GM10248 (cell line): ENCODE measurements around the gene AFTPH.

Experiments used
- CTCF ChIA-PET: fragments of 300-600 bp; sonication (Branson Sonifier 250); formaldehyde crosslinking; extraction: SDS; loops from one replicate; lab custom pipeline; 2021; ENCODE audit warnings: antibody characterized with exemption; lab: Yijun Ruan, JAX
- POLR2A ChIA-PET: fragments of 350-650 bp; sonication (Branson Sonifier 250); formaldehyde crosslinking; extraction: SDS; loops from one replicate; lab custom pipeline; 2020; ENCODE audit warnings: antibody characterized with exemption; lab: Yijun Ruan, JAX
- DNase-seq: peaks from one replicate; pipeline ENCODE4 v3.0.0; 2012; ENCODE audit errors: extremely low spot score
- TF ChIP-seq, protein P1 (sequence below): IDR thresholded peaks from 2 replicates; pipeline ENCODE4 v1.5.1; 2012; ENCODE audit warnings: mild to moderate bottlenecking, low read depth; ENCODE audit errors: extremely low read depth, missing control alignments, control extremely low read depth

AFTPH gene

DNA sequence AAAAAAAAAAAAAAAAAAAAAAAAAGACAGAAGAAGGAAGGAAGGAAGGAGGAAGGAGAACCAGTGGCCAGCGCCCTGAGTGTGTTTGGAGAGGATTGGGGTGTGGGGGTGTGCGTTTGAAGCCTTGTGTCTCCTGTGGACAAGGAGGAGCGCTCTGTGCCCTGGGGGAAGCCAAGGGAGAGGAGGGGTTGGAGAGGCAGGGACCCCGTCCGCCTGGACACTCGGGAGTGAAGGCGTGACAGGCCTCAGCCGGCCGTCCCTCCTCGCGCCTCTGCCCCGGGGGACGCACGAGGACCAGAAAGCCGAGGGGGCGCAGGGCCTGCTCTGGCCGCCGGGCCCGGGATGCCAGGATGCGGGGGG lies 84.7 kb downstream of the AFTPH start:
- ChIA-PET CTCF (interaction anchor here (1.0 to 6.0 kb wide), 23 partner anchors 9 to 324 kb away, joined by 3 to 81 read pairs (median 7); partner anchors contain the start of genes AFTPH and SERTAD2), POLR2A (interaction anchor here (1.7 kb wide), 1 partner anchor 36 kb away, joined by 4 read pairs; no protein-coding TSS in a partner anchor)
- TF ChIP-seq, protein P1, sequence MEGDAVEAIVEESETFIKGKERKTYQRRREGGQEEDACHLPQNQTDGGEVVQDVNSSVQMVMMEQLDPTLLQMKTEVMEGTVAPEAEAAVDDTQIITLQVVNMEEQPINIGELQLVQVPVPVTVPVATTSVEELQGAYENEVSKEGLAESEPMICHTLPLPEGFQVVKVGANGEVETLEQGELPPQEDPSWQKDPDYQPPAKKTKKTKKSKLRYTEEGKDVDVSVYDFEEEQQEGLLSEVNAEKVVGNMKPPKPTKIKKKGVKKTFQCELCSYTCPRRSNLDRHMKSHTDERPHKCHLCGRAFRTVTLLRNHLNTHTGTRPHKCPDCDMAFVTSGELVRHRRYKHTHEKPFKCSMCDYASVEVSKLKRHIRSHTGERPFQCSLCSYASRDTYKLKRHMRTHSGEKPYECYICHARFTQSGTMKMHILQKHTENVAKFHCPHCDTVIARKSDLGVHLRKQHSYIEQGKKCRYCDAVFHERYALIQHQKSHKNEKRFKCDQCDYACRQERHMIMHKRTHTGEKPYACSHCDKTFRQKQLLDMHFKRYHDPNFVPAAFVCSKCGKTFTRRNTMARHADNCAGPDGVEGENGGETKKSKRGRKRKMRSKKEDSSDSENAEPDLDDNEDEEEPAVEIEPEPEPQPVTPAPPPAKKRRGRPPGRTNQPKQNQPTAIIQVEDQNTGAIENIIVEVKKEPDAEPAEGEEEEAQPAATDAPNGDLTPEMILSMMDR, result no peak
- no peak for DNase-seq

DNA sequence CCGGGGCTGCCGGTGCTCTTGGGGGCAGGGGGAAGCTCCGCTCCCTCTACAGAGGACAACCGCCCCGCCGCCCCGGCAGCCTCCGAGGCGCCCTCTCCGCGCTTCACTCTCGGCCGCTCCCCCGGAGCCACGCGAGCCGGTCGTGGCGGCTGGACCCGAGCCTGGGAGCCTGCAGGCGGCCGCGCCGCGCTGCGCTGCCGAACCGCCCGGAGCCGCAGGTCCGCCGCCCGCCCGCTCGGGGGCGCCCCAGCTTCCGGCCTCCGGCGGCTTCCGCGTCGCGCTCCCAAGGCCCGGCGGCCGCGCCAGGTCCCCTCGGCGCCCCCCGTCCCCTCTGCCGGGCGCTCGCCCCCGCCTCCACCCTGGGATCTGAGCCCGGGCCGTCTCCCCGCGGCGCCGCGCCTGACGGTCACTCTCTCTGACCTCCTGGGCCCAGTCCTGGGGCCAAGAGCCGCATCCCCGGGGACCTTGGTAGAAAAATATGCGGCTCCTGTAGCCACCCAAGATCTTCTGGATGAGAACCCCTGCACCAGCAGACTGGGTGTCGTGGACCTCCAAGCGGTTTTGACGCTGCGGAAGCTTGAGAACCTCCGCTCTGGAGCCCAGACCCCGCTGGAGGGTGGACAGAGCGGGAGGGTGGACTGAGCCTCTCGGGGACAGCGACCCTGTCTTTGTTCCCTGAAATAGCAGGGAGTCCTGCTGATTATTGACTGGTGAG lies 85.3 kb downstream of the AFTPH start:
- peak; percentile 91 for DNase-seq
- ChIA-PET CTCF (interaction anchor here (0.8 to 6.0 kb wide), 22 partner anchors 8 to 325 kb away, joined by 3 to 81 read pairs (median 6); partner anchors contain the start of genes AFTPH and SERTAD2), POLR2A (no interaction called here)
- TF ChIP-seq, protein P1, result peak; percentile 82

DNA sequence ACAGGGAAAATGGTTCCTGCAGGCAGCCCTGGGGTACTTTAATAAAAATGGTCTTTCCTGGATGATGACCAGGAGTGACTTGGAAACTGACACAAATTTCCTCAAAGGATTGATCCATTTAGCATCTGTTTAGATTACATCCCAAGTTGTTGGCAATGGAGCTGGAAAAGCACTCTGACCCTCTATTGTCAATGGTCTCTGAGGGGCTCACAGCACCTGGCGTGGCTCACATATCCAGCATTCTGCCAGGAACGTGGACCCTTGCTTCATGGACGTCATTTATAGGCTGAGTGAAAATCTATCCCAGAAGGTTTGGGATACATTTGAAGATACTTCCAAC lies 85.8 kb downstream of the AFTPH start:
- POLR2A ChIA-PET, result no interaction called here
- no peak for DNase-seq
- CTCF ChIA-PET, result interaction anchor here (0.8 to 6.0 kb wide), 18 partner anchors 8 to 325 kb away, joined by 3 to 81 read pairs (median 7); partner anchors contain the start of gene AFTPH
- TF ChIP-seq, protein P1, result no peak

DNA sequence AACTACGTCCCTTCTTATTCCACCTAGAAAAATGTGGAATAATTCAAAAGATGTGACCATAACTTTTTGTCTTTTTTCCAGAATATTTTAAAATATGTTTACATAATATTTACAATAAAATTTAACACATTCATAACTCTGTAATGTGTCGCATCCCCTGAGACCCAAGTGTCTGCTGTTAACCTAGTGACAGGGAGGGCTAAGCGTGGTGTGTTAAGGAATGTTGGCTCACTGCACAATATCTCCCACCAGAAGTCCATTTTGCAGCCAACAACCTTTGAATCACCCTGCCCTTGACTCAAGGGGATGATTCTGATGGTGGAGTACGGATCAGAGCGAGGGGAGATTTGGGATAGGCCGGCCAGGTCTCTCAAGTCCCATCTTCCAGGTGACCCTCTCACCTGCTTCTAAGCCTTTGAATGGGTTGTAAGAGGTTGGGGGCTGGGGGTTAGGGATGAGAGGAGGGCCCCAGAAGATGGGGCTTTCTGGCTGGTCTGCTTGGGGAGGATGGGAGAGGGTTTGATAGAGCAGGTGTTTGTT lies 86.3 kb downstream of the AFTPH start:
- TF ChIP-seq, protein P1, result no peak
- DNase-seq, result no peak
- ChIA-PET CTCF (interaction anchor here (0.8 to 6.0 kb wide), 14 partner anchors 7 to 283 kb away, joined by 3 to 81 read pairs (median 8); partner anchors contain the start of gene AFTPH), POLR2A (no interaction called here)

DNA sequence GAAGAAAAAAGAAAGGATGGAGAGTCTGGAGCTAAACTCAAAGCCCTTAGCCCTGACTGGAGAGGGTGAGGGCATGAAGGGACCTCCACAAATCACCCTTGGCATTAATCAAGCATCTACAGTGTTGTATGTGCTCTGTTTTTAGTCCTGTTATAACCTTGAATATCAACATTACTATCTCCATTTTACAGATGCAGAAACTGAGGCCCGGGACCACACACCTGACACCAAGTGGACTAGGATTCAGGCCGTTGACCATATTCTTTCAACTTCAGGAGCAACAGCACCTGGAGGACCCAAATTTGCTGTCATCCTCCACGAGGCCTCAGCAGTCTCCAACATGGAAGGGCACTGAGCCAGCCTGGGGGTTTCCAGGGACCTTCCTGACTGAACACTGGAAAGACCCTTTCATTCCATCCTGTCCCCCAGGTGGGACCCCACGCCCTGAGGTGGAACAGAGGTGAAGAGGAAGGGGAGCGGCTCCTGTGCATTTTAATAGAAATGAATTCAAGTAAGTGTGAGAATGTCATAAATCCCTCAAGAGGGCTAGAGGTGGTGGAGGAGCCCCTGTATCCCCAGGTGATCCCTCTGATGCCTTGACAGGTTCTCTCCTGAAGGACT lies 88.6 kb downstream of the AFTPH start:
- ChIA-PET POLR2A (no interaction called here), CTCF (interaction anchor here (1.1 to 9.2 kb wide), 5 partner anchors 15 to 34 kb away, joined by 3 to 72 read pairs (median 4); no protein-coding TSS in a partner anchor)
- TF ChIP-seq, protein P1, result no peak
- DNase-seq, result no peak

DNA sequence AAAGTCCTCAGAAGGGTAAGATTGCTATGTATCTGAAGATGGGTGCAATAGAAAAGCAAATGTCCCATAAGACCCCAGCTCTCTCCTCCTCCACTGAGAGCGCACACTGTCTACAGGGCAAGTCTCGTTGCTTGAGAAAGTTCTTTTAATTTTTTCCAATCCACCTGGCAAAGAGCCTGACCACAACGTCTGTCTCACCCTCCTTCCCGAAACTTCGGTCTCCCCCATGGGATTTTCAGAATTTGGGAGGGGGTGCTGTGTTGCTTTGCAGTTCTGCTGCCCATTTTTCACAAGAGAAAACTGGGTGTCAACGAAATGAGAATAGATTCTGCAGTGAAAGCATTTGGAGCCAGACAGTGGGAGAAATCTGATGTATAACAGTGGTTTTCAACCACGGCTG lies 89.1 kb downstream of the AFTPH start:
- ChIA-PET POLR2A (no interaction called here), CTCF (interaction anchor here (1.0 to 9.2 kb wide), 2 partner anchors 10 to 14 kb away, joined by 3 to 72 read pairs; no protein-coding TSS in a partner anchor)
- TF ChIP-seq, protein P1, result no peak
- DNase-seq, result no peak
